Breast epithelium (tissue), 3 donors: ENCODE results near the gene PTPRO.

Experiments
- POLR2A ChIP-seq: fragments of 450-650 bp; IDR thresholded peaks from one replicate; pipeline ENCODE4 v1.6.1; 2016; ENCODE audit warnings: antibody characterized with exemption, mild to moderate bottlenecking, moderate library complexity
- TF ChIP-seq, protein P1 (sequence below), 3 donors: fragments of 450-650 bp; IDR thresholded peaks; one replicate each; pipeline ENCODE4 v1.5.1; 2016 to 2017; ENCODE audit warnings: antibody characterized with exemption in 3 of 3, mild to moderate bottlenecking in 3 of 3, moderate library complexity in 3 of 3

DNA sequence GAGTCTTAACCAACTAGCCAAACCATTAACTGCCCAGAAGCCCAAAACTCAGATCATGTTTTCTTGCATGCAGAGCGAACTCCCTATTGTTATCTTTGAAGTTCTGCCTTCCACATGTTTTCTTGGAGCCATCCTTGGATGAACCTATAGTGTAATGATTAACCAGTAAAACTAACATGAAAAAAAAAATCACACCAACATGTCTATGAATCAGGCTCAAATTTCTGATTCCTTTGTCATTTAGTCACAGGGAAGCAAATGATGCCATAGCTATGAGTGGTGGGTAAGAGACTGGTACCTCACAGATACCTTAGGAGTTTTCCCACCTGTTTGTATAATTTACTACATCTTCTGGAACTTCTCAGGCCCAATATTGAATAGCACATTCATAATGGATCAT, 70.7 kb downstream of the PTPRO start:
- TF ChIP-seq, protein P1, sequence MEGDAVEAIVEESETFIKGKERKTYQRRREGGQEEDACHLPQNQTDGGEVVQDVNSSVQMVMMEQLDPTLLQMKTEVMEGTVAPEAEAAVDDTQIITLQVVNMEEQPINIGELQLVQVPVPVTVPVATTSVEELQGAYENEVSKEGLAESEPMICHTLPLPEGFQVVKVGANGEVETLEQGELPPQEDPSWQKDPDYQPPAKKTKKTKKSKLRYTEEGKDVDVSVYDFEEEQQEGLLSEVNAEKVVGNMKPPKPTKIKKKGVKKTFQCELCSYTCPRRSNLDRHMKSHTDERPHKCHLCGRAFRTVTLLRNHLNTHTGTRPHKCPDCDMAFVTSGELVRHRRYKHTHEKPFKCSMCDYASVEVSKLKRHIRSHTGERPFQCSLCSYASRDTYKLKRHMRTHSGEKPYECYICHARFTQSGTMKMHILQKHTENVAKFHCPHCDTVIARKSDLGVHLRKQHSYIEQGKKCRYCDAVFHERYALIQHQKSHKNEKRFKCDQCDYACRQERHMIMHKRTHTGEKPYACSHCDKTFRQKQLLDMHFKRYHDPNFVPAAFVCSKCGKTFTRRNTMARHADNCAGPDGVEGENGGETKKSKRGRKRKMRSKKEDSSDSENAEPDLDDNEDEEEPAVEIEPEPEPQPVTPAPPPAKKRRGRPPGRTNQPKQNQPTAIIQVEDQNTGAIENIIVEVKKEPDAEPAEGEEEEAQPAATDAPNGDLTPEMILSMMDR (IDR thresholded peaks at IDR 0.05): no peak
- TF ChIP-seq POLR2A: no peak
